ENCODE data around the gene PLOD1. TPM values are rescaled to one million over a fixed set of nuclear protein-coding genes. Genes with fewer than 3 reads are reported as not detected.
"Not testable (repeated sequence)": the region's sequence is repeated elsewhere in the genome, so short reads cannot be mapped to it uniquely, and the experiment has no call there.

The PLOD1 gene
- total RNA-seq, 2 experiments from 2014 or later: 15.7 to 16.5 TPM

DNA sequence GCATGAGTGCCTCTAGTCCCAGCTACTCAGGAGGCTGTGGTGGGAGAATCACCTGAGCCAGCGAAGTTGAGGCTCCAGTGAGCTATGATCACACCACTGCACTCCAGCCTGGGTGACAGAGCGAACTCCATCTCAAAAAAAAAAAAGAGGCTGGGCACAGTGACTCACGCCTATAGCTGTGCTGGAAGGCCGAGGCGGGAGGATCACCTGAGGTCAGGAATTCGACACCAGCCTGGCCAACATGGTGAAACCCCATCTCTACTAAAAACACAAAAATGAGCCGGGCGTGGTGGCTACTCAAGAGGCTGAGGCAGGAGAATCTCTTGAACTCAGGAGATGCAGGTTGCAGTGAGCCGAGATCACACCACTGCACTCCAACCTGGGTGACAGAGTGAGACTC is 33.1 kb upstream of the PLOD1 start:
- DNase-seq; H3K9me3 Mint-ChIP-seq; H3K27ac Mint-ChIP-seq; H3K36me3 Mint-ChIP-seq (ENCODE audit: low read depth); H3K4me3 Mint-ChIP-seq: not testable (repeated sequence)
- H3K4me1 Mint-ChIP-seq: peaks cover 17% of the 10 kb centered on the region
- ChIA-PET POLR2A (interaction anchor here (2.2 kb wide), 1 partner anchor 8 kb away, joined by 8 read pairs; no protein-coding TSS in a partner anchor), CTCF (interaction anchor here (2.2 kb wide), 1 partner anchor 9 kb away, joined by 10 read pairs; no protein-coding TSS in a partner anchor)
- H3K27me3 Mint-ChIP-seq: peaks cover 52% of the 10 kb centered on the region

DNA sequence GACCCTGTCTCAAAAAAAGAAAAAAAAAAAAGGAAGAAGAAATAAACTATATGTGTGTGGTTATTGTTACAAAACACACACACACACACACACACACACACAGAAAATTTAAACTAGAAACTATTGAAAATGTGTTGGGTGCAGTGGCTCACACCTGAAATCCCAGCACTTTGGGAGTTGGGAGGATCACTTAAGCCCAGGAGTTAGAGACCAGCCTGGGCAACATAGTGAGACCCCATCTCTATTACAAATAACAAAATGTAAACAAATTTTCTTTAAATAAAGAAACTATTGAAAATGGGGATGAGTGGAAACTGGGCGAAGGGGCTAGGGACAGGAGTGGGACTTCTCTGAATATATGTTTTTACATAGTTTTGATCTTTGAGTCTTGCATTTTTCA is 31.3 kb upstream of the PLOD1 start:
- no peak for DNase-seq
- Mint-ChIP-seq H3K4me1 (peaks cover 30% of the 10 kb centered on the region), H3K27me3 (peaks cover 42% of the 10 kb centered on the region), H3K9me3 (no peaks in the 10 kb centered on the region), H3K4me3 (no peak overlapping the region), H3K27ac (no peak overlapping the region), H3K36me3 (ENCODE audit: low read depth) (peaks cover 5% of the 10 kb centered on the region)
- ChIA-PET POLR2A (no interaction called here), CTCF (no interaction called here)

DNA sequence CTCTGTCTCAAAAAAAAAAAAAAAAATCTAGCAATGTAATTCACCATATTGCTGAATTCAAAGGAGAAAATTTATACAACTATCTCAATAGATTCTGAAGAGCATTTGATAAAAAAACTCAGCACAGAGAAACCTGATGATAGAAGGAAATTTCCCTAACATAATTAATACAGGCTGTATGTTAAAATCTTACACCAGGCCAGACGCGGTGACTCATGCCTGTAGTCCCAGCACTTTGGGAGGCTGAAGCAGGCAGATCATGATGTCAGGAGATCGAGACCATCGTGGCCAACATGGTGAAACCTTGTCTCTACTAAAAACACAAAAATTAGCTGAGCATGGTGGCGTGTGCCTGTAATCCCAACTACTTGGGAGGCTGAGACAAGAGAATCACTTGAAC is 30.4 kb upstream of the PLOD1 start:
- CTCF ChIA-PET; H3K27ac Mint-ChIP-seq; H3K4me3 Mint-ChIP-seq; H3K9me3 Mint-ChIP-seq; POLR2A ChIA-PET; H3K36me3 Mint-ChIP-seq (ENCODE audit: low read depth); DNase-seq: not testable (repeated sequence)
- Mint-ChIP-seq H3K4me1 (peaks cover 33% of the 10 kb centered on the region), H3K27me3 (peaks cover 33% of the 10 kb centered on the region)

DNA sequence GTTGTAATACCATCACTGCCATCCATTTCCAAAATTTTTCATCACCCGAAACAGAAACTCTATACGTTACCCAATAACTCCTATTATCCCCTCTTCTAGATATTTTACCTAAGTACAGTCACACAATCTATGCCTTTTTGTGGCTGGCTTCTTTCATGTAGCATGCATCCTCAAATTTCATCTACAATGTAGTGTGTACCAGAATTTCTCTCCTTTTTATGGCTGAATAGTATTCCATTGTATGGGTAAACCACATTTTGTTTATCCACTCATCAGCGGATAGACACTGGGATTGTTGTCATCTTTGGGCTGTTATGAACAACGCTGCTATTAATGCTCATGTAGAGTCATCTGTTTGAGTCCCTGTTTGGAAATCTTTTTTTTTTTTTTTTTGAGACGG is 29.5 kb upstream of the PLOD1 start:
- CTCF ChIA-PET: no interaction called here
- H3K27me3 Mint-ChIP-seq: peaks cover 25% of the 10 kb centered on the region
- H3K4me3 Mint-ChIP-seq: no peak overlapping the region
- no peaks in the 10 kb centered on the region for H3K9me3 Mint-ChIP-seq
- no peak overlapping the region for H3K27ac Mint-ChIP-seq
- POLR2A ChIA-PET: no interaction called here
- H3K36me3 Mint-ChIP-seq (ENCODE audit: low read depth): peaks cover 5% of the 10 kb centered on the region
- DNase-seq: no peak
- H3K4me1 Mint-ChIP-seq: peaks cover 40% of the 10 kb centered on the region

DNA sequence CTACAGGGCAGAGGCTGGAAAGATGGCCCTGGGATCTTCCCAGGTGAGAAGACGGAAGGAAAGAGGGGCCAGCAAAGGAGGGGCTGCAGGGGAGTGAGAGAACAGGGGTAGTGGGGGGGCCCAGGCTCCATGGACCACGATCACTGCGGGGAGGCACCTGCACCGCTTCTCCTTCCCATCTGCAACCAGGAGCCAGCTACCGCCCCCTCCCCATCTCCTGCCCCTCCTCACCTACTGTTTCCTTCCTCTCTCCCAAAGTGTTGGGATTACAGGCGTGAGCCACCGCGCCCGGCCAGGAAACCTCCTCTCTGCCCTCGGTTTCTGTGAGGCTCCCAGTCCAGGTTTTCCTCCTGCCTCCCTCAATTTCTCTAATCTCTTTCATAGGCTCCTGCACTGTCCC is 27.6 kb upstream of the PLOD1 start:
- Mint-ChIP-seq H3K9me3 (no peaks in the 10 kb centered on the region), H3K4me3 (no peak overlapping the region), H3K4me1 (peaks cover 43% of the 10 kb centered on the region), H3K36me3 (ENCODE audit: low read depth) (peaks cover 5% of the 10 kb centered on the region), H3K27ac (no peak overlapping the region), H3K27me3 (peaks cover 20% of the 10 kb centered on the region)
- ChIA-PET POLR2A (interaction anchor here (1.8 to 4.2 kb wide), 4 partner anchors 20 to 243 kb away, joined by 10 to 223 read pairs (median 36); partner anchors contain the start of gene FBXO6), CTCF (no interaction called here)
- DNase-seq: no peak

DNA sequence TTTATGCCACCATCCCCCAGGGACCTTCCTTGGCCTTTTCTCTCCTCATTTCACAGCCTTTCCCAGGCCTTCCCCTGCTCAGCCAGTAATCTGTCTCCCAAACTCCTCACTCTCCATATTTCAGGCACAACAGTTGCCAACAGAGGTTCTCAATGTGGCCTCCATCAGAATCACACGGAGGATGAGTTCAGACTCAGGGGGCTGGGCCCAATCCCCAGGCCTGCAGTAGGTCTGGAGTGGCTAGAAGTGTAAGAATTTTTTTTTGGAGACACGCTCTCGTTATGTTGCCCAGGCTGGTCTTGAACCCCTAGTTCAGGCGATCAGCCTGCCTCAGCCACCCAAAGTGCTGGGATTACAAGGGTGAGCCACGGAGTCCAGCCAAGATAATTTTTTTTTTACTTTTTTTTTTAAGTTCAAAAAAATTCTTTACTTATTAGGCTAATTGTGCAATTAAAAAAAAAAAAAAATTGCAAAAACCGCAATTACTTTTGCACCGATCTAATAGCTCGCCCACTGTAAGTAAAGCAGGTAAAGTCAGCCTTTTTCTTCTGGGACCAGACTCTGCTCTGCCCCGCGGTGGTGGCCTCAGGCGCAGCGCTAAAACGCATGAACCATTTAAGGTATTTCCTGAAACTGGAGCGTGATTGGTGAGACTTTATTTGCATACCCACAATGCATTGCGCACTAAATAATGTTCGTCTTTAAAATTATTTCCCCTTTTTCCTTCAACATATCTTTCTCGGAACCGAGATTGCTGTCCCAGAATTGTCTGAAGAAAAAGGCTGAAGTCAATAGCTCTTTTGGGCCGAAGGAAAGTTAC is 27.0 kb upstream of the PLOD1 start:
- peaks cover 46% of the 10 kb centered on the region for H3K4me1 Mint-ChIP-seq
- DNase-seq: peak; percentile 93
- ChIA-PET POLR2A (interaction anchor here (0.6 to 5.3 kb wide), 132 partner anchors 8 to 1842 kb away, joined by 3 to 296 read pairs (median 6); partner anchors contain the start of genes AGTRAP, CLCN6, DHRS3 and EXOSC10), CTCF (interaction anchor here (0.6 to 3.7 kb wide), 18 partner anchors 11 to 257 kb away, joined by 3 to 17 read pairs (median 4); partner anchors contain the start of genes CLCN6, MIIP, MTHFR and PLOD1)
- H3K27me3 Mint-ChIP-seq: peaks cover 16% of the 10 kb centered on the region
- H3K36me3 Mint-ChIP-seq (ENCODE audit: low read depth): peaks cover 5% of the 10 kb centered on the region
- peak overlapping the region; percentile 81 for H3K4me3 Mint-ChIP-seq
- no peaks in the 10 kb centered on the region for H3K9me3 Mint-ChIP-seq
- peak overlapping the region; percentile 98 for H3K27ac Mint-ChIP-seq

DNA sequence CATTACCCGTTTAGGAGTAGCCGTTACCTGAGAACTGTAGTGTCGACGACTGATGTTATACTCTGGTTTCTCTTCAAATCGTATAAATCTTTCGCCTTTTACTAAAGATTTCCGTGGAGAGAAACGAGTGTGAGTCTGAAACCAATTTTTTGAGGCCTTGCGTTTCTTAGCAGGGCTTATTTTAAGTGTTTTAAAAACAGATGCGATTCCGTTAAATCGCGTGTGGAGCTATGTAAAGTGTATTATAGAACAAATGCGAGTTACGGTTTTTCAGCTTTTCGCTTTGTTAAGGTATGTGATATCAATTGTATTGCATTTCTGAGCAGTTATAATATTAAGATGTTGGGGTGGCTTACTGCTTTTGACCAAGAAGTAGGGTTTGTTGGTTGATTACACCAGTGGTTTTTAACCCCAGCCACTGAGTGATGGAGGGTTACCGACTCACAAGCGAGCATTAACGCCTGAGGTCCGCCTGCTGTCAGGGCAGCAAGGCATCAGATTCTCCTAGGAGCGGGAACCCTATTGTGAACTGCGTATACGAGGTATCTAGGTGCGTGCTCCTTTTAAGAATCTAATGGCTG is 26.3 kb upstream of the PLOD1 start:
- DNase-seq: peak; percentile 82
- Mint-ChIP-seq H3K4me3 (peak overlapping the region; percentile 81), H3K4me1 (peaks cover 46% of the 10 kb centered on the region), H3K36me3 (ENCODE audit: low read depth) (peaks cover 5% of the 10 kb centered on the region), H3K27me3 (peaks cover 16% of the 10 kb centered on the region), H3K9me3 (no peaks in the 10 kb centered on the region), H3K27ac (peak overlapping the region; percentile 98)
- CTCF ChIA-PET: interaction anchor here (0.6 to 3.7 kb wide), 18 partner anchors 11 to 258 kb away, joined by 3 to 17 read pairs (median 4); partner anchors contain the start of genes CLCN6, MIIP, MTHFR and PLOD1
- POLR2A ChIA-PET: interaction anchor here (0.6 to 5.3 kb wide), 139 partner anchors 9 to 1841 kb away, joined by 3 to 296 read pairs (median 6); partner anchors contain the start of genes AGTRAP, CLCN6, DHRS3 and EXOSC10

DNA sequence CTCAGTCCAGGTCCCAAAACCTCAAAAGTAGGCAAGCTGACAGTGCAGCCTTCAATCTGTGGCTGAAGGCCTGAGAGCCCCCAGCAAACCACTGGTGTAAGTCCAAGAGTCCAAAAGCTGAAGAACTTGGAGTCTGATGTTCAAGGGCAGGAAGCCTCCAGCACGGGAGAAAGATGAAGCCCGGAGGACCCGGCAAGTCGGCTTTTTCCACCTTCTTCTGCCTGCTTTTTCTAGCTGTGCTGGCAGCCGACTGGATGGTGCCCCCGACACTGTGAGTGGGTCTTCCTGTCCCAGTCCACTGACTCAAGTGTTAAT is 23.6 kb upstream of the PLOD1 start:
- H3K4me3 Mint-ChIP-seq; H3K27ac Mint-ChIP-seq; DNase-seq; H3K36me3 Mint-ChIP-seq (ENCODE audit: low read depth); H3K9me3 Mint-ChIP-seq; H3K27me3 Mint-ChIP-seq: not testable (repeated sequence)
- ChIA-PET POLR2A (interaction anchor here (1.3 to 5.3 kb wide), 17 partner anchors 10 to 262 kb away, joined by 3 to 296 read pairs (median 94); partner anchors contain the start of genes KIAA2013, MFN2, MIIP and TNFRSF8), CTCF (interaction anchor here (0.9 to 3.7 kb wide), 3 partner anchors 108 to 174 kb away, joined by 3 to 17 read pairs (median 6); partner anchors contain the start of gene MIIP)
- peaks cover 33% of the 10 kb centered on the region for H3K4me1 Mint-ChIP-seq

DNA sequence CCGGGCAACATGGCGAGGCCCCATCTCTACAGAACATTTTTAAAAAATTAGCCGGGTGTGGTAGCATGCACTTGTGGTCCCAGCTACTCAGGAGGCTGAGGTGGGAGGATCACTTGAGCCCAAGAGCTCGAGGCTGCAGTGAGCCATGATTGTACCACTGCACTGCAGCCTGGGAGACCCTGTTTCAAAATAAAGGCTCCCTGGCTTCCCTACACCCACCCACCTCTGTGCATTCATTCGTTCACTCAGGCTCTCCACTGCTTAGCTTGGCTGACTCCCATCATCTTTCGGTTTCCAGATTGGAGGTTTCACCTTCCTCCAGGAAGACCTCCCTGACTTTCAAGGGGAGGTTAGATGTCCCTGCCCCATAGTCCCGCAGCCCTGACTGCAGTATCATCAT is 22.5 kb upstream of the PLOD1 start:
- POLR2A ChIA-PET: interaction anchor here (5.3 kb wide), 1 partner anchor 70 kb away, joined by 296 read pairs; the partner anchor contains the start of gene MFN2

DNA sequence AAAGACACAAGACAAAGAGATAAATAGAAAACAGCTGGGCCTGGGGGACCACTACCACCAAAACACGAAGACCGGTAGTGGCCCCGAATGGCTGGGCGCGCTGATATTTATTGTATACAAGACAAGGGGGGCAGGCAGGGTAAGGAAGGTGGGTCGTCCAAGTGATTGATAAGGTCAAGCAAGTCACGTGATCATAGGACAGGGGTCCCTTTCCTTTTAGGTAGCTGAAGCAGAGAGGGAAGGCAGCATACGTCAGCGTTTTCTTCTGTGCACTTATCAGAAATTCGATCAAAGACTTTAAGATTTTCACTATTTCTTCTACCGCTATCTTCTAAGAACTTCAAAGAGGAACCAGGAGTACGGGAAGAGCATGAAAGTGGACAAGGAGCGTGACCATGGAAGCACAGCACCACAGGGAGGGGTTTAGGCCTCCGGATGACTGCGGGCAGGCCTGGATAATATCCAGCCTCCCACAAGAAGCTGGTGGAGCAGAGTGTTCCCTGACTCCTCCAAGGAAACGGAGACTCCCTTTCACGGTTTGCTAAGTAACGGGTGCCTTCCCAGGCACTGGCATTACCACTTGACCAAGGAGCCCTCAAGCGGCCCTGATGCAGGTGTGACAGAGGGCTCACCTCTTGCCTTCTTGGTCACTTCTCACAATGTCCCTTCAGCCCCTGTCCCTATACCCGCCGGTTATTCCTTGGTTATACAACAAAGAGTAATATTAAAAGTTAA is 21.9 kb upstream of the PLOD1 start:
- H3K36me3 Mint-ChIP-seq (ENCODE audit: low read depth); CTCF ChIA-PET; DNase-seq; H3K27ac Mint-ChIP-seq; H3K27me3 Mint-ChIP-seq; H3K9me3 Mint-ChIP-seq; H3K4me3 Mint-ChIP-seq: not testable (repeated sequence)
- peaks cover 20% of the 10 kb centered on the region for H3K4me1 Mint-ChIP-seq
- POLR2A ChIA-PET: interaction anchor here (0.8 to 5.3 kb wide), 2 partner anchors 14 to 70 kb away, joined by 3 to 296 read pairs; partner anchors contain the start of genes KIAA2013 and MFN2

More for the DNA sequence above, 22.5 kb upstream of the PLOD1 start:
- no peak for DNase-seq
- no peak overlapping the region for H3K4me3 Mint-ChIP-seq
- peaks cover 5% of the 10 kb centered on the region for H3K36me3 Mint-ChIP-seq (ENCODE audit: low read depth)
- no peaks in the 10 kb centered on the region for H3K9me3 Mint-ChIP-seq
- peaks cover 3% of the 10 kb centered on the region for H3K27me3 Mint-ChIP-seq
- H3K27ac Mint-ChIP-seq: no peak overlapping the region
- H3K4me1 Mint-ChIP-seq: peaks cover 25% of the 10 kb centered on the region
- CTCF ChIA-PET: interaction anchor here (0.5 kb wide), 1 partner anchor 82 kb away, joined by 3 read pairs; no protein-coding TSS in a partner anchor

DNA sequence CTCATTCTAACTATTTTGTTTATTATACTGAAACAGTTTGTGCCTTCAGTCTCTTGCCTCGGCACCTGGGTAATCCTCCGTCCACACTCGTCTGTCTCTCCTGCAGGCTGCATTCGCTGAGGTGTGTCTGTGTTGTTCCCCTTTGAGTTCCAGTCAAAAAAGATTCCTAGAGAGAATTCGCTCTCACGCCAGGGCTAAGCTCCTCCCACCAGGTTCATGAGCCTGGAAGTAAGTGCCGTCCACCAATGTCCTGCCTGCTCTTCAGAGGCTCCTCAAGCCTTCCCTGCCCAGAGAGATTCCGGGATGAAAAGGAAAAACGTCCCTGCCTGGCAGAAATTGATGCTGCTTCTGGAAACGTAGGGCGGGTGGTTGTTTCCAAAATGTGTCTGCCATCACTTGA is 21.2 kb upstream of the PLOD1 start:
- Mint-ChIP-seq H3K4me3 (no peak overlapping the region), H3K9me3 (no peaks in the 10 kb centered on the region), H3K27ac (no peak overlapping the region), H3K36me3 (ENCODE audit: low read depth) (no peaks in the 10 kb centered on the region), H3K27me3 (no peaks in the 10 kb centered on the region), H3K4me1 (peaks cover 15% of the 10 kb centered on the region)
- DNase-seq: no peak
- CTCF ChIA-PET: no interaction called here
- POLR2A ChIA-PET: interaction anchor here (0.8 kb wide), 1 partner anchor 13 kb away, joined by 3 read pairs; the partner anchor contains the start of gene KIAA2013

DNA sequence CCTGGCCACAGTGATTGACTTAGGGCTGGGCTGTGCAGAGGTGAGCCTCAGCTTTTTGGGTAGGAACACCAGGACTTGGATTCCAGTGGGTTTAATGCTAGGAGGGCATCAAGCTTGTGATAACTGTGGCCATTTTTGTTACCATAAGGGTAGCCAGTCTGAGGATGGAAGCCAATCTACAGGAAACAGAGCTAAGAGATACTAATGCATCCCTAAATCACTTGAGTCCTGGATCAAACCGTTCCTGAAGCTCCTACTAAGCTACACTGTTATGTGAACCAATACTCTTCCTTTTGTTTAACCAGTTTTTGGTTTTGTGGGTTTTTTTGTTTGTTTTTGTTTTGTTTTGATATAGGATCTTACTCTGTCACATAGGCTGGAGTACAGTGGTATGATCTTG is 20.5 kb upstream of the PLOD1 start:
- peaks cover 3% of the 10 kb centered on the region for H3K36me3 Mint-ChIP-seq (ENCODE audit: low read depth)
- no peak for DNase-seq
- peaks cover 12% of the 10 kb centered on the region for H3K4me1 Mint-ChIP-seq
- no peak overlapping the region for H3K27ac Mint-ChIP-seq
- ChIA-PET POLR2A (interaction anchor here (1.7 kb wide), 1 partner anchor 12 kb away, joined by 11 read pairs; the partner anchor contains the start of gene KIAA2013), CTCF (interaction anchor here (1.3 kb wide), 1 partner anchor 53 kb away, joined by 4 read pairs; no protein-coding TSS in a partner anchor)
- no peaks in the 10 kb centered on the region for H3K27me3 Mint-ChIP-seq
- H3K9me3 Mint-ChIP-seq: no peaks in the 10 kb centered on the region
- no peak overlapping the region for H3K4me3 Mint-ChIP-seq

Data from activated CD4-positive, alpha-beta memory T cell treated with anti-CD3 and anti-CD28 coated beads, Interleukin-2, amount 10 ng/mL, durations not matched to agents 7 days and 5 days (primary cell).